LoVo (cell line): Measurements from ENCODE around the gene ZBP1.

Experiments
- DNase-seq: peaks from one replicate; pipeline ENCODE4 v3.0.0-alpha.2; 2016; ENCODE audit warnings: low spot score

Gene ZBP1

GRCh38 chr20:57584768-57585461, 35.3 kb downstream of the ZBP1 start:
- no peak for DNase-seq

DNA sequence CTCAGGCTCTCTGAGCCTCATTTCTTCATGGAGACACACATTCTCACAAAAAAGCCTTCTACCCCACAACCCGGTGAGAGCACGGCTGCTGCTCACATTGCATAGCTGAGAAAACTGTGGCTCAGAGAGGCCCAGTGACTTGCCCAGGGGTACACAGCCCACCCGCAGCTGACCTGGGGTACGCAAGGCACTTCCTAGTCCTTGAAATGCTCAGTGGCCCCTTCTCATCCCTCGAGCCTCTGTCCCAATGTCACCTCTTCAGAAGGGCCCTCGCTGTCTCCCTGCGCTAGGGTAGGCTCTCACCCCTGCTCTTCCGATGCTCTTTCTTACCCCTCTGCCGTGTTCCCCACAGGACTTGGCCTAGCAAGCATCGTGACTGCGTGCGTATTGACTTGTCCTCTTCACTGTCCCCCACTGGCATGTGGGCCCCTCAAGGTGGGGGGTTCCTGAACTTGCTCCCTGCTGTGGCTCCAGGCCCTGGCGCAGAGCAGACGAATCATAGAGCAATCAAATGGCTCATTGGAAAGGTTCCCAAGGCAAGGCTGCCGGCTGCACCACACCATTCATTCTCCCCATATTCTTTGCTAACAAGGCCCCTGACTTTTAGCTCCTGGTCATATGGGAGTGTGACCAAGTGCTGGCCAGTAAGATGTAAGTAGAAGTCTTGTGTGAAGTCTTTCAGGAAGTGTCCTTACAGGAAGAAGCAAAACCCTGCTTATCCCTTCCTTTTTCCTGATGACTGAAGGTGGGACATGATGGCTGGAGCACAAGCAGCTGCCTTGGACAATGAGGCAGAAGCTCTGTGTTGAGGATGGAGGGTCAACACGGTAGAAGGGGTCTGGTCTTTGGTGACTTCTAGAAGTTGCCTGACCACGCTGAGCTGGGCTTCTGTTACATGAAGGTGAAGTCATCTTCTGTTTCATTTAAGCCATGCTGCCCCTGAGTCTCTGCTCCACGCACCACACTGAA, 36.7 kb downstream of the ZBP1 start:
- DNase-seq: no peak

DNA sequence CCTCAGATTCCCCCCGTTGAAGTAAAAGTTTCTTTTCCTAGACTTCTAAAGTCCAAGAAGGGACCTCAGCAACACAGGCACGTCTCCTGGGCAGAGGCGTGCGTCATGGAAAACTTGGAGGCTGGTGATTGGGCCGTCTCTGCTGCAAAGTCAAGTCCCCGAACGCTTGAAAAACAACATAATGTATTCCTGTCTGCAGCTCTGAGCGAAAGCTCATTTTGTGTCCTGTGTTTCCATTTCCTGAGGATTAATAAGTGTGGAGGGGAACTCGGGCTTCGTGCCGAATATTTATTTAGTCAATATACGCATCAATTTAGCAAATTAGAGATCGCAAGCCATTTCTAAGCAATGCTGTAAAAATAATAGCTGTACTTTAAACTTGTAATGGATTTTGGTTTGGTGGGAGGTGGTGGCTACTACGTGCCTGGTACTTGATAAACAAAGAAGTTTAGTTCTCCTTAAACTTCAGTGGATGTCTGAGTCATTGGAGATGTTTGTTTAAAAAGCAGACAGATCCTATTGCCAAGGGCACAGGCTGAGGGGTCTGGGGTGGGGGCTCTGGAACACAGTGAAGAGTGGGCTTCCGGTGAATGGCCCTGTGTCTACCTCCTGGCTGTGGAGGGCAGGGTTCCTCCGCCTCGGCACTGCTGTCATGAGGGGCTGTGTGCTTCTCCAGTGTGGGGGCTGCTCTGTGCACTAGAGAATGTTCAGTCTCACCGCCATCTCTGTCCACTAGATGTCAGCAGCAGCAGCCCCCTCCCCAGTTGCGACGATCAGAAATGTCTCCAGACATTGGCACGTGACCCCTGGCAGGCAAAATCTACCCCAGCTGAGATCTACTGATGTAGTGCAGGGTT, 37.6 kb downstream of the ZBP1 start:
- no peak for DNase-seq

GRCh38 chr20:57582029-57582378, 38.2 kb downstream of the ZBP1 start:
- no peak for DNase-seq

GRCh38 chr20:57581202-57582028, 38.8 kb downstream of the ZBP1 start:
- DNase-seq: no peak

- DNase-seq: no peak
Measured at GRCh38 chr20:57580478-57581201, 39.6 kb downstream of the ZBP1 start.

DNA sequence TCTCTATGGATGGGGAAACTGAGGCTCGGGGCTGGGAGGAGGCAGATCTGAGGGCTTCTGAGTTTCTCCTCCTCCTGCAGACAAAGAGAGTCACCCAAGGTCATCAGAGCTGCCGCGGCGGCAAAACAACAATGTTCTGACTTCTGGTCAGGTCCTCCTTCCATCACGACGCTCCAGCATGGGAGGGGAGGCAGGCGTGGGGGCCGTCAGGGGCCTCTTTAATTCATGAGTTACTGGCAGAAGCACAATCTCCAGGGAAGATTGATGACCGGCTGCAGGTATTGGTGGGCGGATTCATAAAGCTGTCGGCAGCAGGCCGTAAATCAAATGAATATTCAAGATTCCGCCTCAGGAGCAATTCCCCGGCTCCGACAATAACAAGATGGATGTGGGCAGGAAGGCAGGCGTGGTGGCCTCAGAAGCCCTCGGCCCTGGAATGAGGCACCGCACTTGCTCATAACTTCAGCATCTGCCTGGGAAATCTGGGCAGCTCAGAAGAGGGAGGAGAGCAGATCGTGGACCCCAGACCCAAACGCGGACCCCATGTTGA, 40.3 kb downstream of the ZBP1 start:
- no peak for DNase-seq

DNA sequence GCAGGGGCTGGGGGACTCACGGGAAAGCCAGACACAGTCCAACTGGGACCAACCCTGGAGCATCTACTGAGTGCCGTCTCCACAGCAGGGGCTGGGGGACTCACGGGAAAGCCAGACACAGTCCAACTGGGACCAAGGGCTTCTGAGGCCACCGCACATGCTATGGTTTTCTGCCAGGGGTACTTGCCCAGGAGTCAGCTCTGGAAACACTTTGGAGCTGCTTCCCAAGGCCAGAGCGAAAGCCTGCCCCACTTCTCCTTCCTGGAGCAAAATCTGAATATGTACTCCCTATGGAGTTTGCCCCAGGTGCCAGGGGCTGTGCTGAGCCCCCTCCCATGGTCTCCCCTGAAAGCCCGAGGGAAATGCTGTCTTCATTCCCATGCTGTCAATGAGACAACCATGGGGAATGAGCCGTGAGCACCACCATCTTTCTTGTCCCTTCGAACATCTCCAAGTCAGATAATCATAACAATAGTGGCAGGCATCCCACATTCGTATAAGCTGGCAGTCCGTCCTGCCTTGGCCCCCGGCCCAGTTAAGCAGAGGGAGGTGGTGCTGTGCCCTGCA, 40.8 kb downstream of the ZBP1 start:
- no peak for DNase-seq

DNA sequence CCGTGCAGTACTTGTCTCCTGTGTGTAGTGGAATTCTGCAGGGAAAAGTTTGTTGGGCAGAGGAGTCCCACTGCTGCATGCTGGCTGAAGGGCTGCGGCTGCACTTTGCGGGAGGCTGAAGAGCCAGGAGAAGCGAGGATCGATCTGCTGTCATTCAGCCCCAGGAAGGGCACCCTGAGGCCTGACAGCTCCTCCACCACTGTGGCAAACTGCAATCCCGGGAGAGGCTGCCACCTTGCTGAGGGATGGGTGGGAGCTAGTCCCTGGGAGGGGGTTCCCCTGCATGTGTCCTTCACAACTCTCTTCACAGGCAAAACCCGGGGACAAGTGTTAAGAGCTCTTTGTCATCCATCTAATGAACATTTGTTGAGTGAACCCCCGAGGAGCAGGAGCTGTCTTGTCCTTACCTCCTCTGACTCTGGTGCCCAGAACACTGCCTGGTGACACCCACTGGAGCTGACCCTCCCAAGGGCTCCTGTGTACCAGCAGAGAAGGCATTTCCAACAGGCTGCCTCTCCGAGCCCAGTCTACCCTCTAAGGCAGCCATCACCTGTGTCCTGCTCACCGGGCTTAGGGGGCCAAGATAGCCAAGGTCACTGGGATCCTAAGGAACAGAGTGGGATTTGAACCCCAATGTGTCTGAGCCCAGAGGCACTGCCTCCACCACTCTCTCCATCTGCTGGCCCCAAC, 41.6 kb downstream of the ZBP1 start:
- DNase-seq: no peak

DNA sequence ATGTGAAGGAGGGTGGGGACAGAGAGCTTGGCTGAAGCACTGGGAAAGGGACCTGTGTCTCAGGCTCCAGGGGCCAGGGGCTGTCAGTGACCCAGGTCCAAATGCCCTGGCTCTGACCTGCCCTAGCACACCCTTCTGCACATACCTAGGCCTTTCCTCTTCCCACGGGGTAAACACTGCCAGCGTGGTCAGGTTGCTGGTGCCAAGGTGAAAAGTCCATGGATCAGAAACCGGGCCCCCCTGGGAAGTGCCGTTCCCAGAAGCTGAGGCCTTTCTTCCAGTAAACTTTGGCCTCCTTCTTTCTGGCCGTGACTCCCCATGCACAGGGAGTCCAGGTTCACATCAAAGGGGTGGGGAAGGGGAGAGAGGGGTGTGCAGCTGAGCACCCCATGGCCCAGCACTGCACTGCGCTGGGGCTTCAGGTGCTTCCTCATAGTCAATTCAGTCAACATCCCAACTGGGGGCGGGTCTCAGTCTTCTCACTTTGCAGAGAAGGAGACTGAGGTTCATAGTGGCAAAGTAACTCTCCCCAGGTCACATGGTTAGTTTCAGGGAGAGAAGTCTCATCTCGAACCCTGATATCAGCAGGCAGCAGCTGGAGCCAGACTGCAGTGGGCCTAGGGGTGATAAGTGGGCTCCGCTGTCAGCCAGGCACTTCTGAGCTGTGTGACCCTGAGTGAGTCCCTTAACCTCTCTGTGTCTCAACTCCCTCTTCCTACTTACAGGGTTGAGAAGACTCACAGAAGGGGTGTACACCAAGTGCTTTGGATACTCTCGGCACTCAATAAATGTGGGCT, 42.3 kb downstream of the ZBP1 start:
- no peak for DNase-seq

DNA sequence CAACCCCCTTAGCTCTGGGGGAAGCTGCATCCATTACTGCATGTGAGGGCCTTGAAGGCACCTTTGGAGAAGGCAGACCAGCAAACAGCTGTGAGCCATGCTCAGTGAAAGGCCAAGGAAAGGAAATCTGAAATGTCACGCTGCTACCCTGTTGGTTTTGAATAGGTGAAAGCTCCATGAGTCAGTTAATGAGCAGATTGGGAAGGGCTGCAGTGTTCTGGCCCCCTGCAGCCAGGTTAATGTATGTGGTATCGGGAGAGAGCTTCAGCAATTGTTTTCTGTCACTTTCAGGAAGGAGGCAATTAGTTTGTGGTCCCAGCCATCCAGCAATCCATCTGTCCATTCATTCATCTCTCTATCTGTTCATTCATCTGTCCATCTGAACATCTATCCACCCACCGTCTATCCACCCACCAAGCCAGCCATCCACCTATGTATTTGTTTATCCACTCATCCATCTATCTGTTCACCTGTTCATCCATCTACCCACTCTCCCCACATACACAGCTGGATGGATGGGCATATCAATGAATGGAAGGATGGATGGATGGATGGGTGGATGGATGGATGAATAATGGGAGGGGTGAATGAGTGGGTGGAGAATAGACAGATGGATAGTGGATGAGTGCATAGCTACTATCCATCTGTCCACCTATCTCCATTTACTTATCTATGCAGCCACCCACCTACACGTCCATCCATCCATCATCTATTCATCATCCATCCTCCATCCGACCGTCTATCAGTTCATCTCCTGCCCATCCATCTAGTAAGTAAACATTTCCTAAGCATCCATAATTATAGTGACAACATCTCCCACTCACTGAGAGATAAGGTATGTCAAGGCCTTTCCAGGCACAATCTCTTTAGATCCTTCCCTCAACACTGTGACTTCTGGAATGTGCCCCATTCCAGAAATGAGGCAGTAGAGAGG, 43.3 kb downstream of the ZBP1 start:
- no peak for DNase-seq

DNA sequence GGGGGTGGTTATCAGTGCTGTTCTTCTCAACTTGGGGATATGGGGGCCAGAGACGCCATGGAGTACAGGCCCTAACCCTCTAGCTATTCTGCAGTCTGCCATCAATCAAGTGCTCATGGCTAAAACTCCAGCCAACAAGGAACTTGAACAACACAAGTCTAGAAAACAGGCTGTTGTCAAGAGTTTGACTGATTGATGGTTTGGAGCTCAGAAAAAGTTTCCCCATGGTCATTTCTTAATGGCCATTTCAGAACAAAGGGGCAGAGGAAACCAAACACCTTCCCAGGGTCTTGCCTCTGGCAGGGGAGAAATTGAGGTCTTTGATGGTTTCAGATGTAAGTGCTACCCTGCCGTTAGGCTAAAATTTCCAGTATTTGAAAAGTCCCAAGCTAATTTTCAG, 44.2 kb downstream of the ZBP1 start:
- no peak for DNase-seq

- no peak for DNase-seq
Measured at GRCh38 chr20:57574954-57575353, 45.3 kb downstream of the ZBP1 start.

- no peak for DNase-seq
Measured at GRCh38 chr20:57573894-57574293, 46.3 kb downstream of the ZBP1 start.

DNA sequence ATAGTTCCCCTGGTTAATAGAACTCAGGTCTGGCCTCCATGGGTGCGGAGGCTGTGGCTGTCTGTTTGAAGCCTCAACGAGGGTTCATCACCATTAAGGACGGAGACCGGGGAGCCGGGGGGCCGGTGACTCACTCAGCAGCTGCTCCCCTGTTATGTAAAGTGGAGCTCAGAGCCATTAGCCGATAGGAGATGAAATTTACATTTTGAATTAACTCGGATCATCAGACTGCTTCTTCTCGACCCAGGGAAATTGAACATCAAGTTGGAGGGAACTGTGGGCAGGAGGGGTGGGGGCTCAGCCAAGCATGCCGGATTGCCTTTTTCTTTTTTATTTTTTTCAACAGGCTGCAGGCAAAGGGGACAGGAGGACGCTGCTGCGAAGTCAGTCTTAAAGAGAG, 47.0 kb downstream of the ZBP1 start:
- no peak for DNase-seq

DNA sequence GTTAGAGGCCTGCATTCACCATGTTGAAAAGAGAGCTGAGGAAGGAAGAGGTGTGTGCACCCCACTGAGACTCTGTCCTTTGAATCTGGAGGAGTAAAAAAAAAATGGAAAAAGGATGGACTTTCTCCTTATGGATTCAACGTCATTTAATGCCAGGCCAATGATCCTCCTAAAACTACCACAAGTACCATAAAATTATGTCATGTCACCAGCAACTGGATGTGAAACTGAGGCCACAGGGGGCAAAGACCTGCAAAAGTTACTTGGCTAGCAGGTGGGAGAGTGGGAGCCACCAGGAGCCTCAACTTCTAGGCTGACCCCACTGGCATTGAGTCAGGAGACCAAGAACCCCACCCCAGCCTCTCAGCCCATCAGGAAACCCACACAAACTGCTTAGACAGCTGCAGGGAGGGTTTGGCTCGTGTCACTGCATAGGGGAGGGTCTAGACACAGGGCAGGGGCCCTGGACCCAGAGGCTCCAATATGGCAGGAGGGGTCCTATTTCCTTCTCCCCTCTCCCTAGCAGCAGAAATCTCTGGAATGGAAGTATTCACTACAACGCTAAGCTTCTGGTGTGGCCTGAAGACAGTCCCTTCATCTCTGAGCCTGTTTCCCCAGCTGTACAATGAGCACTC, 48.3 kb downstream of the ZBP1 start:
- no peak for DNase-seq

GRCh38 chr20:57570920-57571319, 49.3 kb downstream of the ZBP1 start:
- DNase-seq: no peak
